Measurements from ENCODE around the gene VPS37C.
"Not testable (repeated sequence)": the region's sequence is repeated elsewhere in the genome, so short reads cannot be mapped to it uniquely, and the experiment has no call there.

Gene VPS37C

DNA sequence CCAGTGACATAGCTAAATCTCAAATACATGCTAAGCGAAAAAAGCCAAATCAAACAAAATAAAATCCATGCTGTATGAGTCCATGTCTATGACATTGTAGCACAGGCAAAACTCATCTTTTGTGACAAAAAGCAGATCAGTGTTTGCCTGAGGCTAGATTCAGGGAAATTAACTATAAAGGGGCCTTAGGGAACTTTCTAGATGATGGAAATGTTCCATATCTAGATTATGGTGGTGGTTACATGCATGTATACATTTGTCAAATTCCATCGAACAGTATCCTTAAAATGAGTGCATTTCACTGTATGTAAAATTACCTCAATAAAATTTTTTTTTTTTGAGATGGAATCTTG, 44.1 kb downstream of the VPS37C start:
- no peak for DNase-seq (ENCODE audit: low spot score)

DNA sequence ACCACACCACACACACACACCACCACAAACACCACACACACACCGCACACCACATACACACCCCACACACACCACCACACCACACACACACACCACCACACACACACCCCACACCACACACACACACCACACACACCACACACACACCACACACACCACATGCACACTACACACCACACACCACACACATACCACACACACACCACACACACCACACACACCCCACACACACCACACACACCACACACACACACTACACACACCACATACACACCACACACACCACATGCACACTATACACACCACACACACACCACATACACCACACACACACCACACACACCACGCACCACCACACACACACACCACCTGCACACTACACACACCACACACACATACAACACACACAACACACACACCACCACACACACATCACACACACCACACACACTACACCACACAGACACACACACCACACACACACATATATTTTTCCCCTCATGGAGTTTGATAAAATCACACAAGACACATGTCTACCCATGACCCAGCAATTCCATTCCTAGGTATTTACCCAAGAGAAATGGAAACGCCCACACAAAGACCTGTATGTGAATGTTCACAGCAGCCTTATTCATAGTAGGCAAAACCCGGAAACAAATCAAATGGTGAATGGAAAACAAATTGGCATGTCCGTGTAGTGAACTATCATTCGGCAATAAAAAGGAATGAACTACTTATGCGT, 44.6 kb downstream of the VPS37C start:
- no peak for DNase-seq (ENCODE audit: low spot score)

DNA sequence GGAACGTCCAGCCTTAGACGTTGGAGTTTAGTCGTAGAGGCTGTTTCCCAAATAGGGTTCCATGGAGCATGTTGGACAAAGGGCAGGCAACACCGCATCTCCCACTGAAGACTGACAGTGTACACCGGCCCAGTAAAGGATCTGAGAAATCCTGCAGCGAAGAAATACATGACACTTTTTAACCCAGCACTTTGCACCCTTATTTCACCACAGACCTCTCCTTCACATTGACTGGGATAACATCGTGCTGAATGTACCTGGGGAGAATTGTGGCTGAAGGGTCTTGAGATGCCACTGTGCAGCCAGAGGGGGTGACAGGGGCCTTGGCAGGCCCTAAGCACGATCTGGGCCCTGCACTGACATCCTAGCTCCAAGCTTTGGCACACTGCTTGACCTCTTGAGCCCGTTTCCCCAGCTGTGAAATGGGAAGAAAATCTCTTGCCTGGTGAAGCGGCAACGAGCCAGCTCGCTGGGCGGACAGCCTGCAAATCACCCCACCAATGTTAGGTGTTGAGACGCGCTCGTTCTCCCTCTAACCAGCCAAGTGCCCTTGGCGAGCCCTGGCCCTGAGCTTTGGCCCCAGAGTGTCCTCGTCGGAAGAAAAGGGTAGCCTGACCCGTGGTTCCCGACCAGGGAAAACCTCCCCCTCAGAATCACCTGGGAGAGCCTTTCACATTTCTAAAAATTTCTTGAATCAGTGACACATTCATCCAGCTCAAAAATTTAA, 45.6 kb downstream of the VPS37C start:
- no peak for DNase-seq (ENCODE audit: low spot score)

DNA sequence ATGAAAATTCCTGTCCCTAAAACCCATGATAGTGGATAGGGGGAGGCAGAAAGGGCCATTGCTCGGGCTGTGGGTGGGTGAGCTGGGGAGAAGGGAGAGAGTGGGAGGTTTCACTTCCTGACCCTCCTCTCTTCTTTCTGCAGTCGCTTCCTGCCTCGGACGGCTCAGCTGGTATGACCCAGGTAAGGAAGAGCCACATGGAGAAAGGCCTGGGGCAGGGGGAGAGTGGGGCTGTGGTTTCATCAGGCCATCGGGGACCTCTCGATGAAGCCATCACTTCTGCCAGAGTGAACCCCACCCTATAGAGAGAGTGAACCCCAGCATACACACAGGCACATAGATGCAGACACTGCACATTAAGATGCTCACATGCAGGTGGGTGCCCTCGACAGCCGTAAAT, 46.3 kb downstream of the VPS37C start:
- DNase-seq (ENCODE audit: low spot score), result no peak

DNA sequence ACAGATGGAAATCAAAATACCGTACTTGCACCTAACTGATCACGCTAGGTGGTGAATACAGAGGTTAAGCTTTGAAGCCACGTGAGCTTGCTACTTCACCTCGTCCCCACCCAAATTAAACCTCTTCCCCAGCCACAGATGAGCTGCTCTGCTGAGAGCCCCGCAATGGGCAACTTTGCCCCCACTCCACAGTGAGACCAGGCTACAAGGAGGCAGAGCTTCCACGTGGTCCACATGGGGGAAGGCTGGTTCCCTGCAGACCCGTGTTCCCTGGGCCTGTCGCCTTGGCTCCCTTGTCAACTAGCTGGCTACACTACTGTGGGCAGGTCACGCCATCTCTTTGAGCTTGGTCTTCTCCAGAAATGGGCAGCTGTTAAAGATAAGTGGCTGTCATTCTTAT, 48.0 kb downstream of the VPS37C start:
- DNase-seq (ENCODE audit: low spot score), result no peak

DNA sequence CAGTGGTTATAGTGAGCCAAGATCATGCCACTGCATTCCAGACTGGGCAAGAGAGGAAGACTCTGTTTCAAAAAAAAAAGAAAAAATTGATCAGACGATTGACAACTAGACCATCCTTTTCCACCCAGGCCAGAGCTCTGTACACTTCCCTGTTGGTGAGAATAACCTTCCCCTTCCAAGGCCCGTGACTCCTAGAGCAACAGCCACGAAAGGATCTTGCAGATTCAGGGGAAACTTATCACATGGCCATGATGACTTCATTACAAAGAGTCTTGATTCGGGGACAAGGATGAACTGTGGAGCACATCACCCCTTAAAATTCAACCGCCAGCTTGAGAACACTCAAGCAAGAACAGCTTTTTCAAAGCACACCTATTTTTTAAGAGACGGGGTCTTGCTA, 48.7 kb downstream of the VPS37C start:
- no peak for DNase-seq (ENCODE audit: low spot score)

DNA sequence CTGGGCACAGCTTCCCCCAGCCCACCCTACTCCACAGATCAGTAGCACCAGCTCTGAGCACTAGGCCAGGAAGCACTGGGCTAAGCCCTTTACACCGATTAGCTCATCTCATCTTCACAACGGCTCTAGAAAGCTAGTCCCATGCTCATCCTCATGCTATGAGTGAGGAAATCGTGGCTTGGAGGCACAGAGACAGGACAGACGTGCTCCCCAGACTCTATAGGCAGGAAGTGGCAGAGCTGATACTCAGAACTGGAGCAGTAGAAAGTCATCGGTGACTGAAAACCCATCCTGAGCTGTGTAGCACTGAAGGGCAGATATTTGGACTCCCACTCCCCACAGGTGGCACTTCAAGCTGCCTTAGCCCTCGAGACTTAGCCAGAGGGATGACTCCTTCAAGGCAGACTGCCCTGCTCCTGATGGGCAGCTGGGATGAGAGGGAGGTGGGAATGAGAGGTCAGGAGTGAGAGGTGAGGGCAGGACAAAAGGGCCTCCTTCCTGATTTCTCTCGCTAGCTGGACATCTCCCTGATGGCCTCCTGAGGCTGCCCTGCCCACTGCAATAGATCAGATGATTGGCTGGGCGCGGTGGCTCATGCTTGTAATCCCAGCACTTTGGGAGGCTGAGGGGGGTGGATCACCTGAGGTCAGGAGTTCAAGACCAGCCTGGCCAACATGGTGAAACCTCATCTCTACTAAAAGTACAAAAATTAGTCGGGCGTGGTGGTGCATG, 49.3 kb downstream of the VPS37C start:
- no peak for DNase-seq (ENCODE audit: low spot score)

DNA sequence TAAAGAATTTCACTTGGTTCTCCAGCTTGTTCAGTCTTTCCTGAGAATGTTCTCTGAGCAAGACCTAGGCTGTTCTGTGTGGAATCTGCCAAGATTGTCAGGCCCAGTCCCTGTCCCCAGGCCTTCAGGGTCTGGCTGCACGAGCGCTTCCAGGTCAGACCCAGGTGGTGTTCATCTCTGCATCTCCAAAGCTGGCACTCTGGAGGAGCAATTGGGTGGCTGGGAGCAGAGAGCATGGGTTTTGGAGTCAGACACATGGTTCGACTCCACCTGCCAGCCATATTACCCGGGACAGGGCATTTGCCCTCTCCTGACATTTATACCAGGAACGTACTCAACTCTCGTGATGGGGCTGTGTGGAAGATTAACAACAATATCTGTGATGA, 50.2 kb downstream of the VPS37C start:
- DNase-seq (ENCODE audit: low spot score), result no peak

DNA sequence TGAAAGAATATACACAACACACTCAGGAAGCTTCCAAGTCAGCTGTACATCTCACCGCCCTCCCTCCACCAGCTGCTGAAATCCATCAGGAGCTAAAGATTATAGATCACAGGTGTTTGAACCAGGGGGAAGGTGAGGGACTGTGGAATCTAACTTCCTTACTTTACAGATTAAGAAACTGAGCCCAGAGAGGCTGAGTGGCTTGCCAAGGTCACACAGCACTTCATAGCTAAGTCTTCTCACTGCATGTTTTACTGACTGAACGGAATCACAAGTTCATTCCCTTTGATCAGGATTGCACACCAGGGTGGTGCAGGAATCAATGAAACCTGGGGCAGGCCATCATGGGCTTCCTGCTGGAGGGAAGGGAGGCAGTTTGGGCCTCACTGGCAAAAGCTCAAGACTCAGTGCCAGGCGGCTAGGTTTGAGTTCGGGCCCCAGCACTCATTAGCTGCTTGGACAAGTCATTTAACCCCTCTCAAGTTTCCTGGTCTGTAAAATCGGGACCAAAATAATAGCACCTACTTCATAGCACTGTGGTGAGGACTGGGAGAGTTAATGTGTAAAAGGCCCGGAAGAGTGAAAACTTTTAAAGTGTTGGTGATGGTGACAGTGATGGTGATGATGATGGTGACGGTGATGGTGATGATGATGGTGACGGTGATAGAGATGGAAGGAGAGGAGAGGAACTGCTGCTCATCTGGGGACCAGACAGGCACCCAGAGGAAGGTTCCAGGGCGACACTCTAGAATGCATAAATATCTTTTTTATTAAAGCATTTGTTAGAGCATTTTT, 50.8 kb downstream of the VPS37C start:
- DNase-seq (ENCODE audit: low spot score), result no peak

DNA sequence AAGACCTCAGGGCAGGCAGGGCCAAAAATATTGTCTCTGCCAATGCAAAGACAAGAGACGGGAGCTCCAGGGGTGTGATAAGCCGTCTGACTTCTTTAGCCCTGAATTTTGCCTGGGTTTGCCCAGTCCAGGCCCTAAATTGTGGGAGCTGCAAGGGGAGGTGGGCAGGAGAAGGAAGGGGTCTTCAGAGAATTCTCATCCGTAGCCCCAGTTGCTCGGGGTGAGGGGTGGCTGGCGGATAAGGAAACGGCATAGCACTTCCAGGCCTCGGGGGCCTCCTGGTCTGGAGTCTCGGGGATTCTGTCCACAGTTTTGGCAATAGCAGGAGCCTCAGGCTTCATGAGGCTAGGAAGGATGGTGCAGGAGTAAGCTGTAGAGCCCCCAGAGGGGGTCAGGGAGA, 51.6 kb downstream of the VPS37C start:
- no peak for DNase-seq (ENCODE audit: low spot score)

DNA sequence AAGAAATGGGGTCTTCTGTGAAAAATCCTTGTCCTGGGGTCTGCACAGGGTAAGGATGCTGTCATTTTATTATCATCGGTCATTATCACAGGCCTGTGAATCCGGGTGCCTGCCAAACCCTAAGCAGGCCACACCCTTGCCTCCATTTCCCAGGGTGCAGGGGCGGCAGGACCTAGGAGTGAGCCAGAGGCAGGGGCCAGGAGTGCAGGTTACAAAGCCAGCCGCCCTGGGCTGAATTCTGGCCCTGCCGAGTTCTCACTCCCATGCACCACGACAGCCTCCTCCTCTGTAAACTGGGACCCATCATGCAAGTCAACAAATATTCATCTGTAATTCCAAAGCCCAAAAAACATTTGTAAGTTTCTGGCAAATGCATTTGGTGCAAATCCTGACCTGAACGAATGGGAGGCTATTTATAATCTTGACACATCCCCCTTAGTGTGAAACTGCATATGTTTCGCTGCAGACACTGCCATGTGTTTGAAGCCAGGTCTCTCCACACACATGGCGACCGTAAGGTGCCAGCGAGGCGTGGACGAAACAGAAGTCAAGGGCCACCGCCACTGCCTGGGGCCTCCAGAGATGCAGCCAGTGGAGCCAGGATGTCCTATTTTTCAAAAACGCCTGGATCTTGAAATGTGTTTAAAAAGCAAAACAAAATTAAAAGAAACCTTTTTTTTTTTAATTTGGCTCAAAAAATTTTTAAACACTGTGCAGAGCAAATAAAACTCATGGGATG, 52.2 kb downstream of the VPS37C start:
- DNase-seq (ENCODE audit: low spot score), result no peak

DNA sequence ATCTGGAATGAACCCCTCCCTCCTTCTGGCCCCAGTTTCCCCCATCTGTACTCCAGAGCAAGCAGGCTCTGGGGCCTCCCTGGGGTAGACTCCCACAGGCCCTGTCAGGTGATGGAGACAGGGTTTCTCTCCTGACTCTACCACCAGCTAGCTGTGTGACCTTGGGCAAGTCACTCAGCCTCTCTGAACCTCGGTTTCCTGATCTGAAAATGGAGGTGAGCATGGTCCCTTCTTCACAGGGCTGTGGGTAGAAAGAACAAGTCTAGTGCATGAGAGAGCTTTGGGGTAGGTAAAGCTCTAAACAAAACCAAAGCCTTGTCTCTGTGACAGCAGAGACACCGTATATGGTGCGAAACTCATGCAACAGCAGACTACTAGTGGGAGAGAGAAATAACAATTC, 53.3 kb downstream of the VPS37C start:
- no peak for DNase-seq (ENCODE audit: low spot score)

DNA sequence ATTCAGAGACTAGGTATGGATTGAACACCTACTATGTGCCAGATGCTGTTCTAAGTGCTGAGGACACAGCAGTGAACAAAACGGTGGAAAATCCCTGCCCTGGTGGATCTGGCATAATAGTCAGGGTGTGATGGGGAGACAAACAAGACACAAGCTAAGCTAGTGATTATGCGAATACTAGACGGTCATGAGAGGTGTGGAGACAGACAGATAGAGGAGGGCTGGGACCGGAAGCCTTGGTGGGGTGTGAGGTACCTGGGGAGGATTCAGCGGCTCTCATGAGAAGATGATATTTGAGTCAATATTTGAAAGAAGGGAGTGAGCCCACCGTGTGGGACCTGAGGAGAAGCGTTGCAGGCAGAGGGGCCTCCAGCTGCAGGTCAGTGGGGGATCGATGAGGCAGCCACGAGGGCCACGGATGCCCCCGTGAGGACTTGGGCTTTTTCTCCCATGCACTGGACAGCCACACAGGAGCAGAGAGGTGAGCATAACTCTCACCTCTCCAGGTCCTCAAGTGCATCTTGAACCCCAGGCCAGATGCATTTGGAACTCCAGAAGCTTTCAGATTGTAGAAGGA, 54.2 kb downstream of the VPS37C start:
- no peak for DNase-seq (ENCODE audit: low spot score)

DNA sequence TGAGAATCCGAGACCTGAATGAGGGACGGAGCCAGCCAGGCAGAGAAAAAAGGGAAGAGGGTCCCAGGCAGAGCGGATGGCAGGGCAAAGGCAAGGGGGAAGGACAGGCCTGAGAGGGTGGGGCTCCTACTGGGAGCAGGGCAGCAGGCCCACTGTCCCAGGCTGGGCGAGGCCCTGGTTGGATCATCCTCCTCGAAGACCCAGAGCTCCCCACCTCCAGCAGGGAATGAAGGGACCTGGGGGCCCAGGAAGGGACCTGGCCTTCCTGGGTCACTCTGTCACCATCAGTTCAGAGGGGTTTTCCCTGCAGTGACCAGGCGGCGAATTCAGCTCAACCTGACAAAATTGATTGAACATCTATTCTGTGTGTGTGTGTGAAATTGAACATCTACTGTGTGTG, 54.9 kb downstream of the VPS37C start:
- DNase-seq (ENCODE audit: low spot score), result no peak

DNA sequence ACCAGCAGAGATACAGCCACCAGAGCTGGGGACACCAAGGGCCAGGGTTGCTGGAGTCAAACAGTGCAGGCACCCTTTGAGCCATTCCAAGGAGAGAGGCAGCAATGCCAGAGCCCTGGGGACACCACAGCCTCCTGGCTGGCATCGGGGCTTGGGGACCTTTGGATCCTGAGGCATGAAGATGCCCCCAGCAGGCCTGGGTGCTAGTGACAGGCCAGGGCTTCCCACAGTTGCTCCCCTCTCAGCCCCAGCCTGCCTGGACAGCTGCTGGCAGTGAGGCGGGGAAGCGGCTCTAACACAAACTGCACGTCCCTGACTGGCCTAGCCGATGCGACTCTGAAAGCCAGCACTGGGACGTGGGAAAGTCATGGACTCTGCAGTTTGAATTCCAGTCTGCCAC, 56.3 kb downstream of the VPS37C start:
- DNase-seq (ENCODE audit: low spot score), result no peak

DNA sequence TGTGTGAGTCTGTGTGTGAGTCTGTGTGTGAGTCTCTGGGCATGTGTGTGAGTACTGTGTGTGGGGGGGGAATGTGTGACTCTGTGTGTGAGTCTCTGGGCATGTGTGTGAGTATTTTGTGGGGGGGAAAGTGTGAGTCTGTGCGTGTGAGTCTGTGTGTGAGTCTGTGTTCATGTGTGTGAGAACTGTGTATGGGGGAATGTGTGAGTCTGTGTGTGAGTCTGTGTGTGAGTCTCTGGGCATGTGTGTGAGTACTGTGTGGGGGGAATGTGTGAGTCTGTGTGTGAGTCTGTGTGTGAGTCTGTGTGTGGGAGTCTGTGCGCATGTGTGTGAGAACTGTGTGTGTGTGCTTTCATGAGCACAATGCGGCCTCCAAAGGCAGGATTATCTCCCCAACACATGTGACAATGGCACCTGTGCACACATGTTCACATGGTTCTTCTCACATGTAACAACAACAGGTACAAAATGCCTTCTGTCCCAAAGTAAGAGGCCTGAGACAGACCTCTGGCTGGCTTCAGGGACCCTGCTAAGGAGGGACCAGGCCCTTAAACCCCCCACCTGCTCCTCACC, 57.3 kb downstream of the VPS37C start:
- no peak for DNase-seq (ENCODE audit: low spot score)

DNA sequence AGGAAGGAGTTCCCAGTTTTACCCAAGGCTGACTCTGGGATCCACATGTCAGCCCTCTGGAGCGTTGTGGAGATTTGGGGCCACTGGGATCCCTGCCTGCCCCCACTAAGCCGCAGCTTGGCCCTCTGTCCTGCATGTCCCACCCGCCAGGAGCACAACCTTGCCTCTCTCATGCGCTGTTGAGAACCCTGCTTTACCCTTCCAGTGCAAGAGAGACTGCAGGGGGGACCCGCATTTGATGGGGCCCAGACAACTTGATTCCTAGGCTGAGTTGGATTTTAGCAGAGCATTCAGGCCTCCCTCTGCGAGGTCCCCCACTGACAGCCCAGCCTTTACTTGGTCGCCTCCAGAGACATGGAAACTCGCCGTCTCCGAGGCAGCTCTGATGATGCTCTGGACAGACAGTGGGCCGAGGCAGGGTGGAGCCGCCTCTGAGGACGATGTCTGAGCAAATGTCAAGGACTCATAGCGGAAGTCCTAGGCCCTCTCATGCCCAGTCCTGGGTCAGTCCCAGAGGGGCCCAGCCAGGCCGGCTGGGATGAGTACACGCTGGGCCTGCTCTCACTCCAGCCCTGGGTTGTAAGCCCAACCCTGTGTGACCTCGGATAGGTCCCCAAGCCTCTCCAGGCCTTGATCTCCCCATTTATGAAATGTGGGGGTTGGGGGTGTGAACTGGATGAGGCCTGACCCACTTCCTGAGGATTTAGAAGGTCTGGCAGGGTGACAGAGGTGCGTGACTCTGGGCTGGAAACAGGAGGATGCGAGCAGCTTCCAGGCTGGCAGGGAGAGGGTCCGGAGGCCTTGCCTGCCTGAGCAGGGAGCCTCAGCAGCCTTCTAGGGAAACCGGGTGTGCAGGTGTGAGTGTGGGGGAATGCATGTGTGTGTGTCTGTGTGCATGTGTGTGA, 58.3 kb downstream of the VPS37C start:
- no peak for DNase-seq (ENCODE audit: low spot score)

DNA sequence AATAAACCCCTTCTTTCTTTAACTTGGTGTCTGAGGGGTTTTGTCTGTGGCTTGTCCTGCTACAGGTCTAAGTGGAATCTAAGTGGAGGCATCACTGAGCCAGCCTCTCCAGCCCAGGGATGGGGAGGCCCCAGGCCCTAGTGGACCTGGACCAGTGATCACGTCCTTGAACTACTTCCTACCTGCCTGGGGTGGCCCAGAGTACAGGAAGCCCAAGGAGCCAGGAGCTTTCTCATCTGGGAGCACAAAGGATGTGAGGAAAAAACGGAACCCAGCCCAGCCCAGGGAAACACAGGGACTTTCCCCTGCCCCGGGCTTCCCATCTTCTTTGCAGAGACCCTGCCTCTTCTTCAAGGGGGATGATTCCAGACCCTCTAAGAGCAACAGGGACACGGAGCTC, 62.4 kb downstream of the VPS37C start:
- DNase-seq (ENCODE audit: low spot score), result no peak

DNA sequence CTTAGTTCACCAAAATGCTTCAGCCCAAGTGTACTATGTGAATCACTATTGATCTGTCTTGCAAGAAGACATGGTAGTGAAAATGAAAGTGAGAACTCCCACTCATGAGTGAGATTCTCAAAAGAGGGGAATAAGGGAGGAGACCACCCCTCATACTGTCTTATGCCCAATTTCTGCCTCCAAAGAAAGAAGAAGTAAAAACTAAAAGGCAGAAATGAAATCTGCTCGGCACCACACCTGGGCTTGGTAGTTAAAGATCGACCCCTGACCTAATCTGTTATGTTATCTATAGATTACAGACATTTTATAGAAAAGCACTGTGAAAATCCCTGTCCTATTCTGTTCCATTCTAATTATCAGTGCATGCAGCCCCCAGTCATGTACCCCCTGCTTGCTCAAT, 63.0 kb downstream of the VPS37C start:
- DNase-seq (ENCODE audit: low spot score), result not testable (repeated sequence)

DNA sequence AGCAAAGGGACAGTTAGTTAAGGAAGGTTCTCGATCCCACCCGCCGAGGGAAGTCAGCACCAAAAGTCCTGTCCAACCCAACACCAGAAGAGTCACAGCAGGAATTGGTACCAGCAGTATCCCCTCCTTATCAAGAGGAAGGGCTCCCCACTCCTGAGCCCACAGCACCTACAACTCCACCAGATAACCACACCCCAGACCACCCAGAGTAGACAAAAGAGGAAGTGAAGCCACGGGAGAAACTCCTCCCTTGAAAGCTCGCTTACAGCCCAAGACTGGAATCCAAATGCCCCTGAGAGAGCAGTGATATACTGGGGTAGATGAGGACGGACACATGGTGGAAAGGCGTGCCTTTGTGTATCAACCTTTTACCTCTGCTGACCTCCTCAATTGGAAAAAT, 66.2 kb downstream of the VPS37C start:
- no peak for DNase-seq (ENCODE audit: low spot score)

All from kidney tubule cell (primary cell).